Measurements from ENCODE around the gene OR13C9.
"Not testable (repeated sequence)": the region's sequence is repeated elsewhere in the genome, so short reads cannot be mapped to it uniquely, and the experiment has no call there.

The OR13C9 gene, protein sequence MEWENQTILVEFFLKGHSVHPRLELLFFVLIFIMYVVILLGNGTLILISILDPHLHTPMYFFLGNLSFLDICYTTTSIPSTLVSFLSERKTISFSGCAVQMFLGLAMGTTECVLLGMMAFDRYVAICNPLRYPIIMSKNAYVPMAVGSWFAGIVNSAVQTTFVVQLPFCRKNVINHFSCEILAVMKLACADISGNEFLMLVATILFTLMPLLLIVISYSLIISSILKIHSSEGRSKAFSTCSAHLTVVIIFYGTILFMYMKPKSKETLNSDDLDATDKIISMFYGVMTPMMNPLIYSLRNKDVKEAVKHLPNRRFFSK

DNA sequence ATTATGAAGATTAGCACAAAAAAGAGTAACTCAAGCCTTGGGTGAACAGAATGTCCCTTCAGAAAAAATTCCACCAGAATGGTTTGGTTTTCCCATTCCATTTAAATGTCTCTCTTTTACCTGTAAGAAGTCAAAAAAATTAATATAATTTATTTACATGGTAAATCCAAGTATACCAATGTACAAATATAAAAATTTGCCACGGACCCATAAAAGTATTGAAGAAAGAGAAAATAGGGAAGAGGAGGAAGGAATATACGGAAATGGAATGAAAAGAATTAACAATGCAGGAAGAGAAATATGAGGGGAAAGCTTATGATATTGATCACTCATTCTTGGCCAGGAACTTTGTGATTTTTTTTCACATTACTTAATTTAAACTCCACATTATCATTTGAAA, at the start of gene OR13C9:
OR13C9 (minus strand) TSS at position 101 of the 400 bp plus-strand sequence; CDS start at position 101, 0 bp downstream.
- DNase-seq = no peak

GRCh38 chr9:104658496-104659195, 40.6 kb upstream of the OR13C9 start:
- DNase-seq = no peak

GRCh38 chr9:104635456-104635855, 17.5 kb upstream of the OR13C9 start:
- DNase-seq = no peak

DNA sequence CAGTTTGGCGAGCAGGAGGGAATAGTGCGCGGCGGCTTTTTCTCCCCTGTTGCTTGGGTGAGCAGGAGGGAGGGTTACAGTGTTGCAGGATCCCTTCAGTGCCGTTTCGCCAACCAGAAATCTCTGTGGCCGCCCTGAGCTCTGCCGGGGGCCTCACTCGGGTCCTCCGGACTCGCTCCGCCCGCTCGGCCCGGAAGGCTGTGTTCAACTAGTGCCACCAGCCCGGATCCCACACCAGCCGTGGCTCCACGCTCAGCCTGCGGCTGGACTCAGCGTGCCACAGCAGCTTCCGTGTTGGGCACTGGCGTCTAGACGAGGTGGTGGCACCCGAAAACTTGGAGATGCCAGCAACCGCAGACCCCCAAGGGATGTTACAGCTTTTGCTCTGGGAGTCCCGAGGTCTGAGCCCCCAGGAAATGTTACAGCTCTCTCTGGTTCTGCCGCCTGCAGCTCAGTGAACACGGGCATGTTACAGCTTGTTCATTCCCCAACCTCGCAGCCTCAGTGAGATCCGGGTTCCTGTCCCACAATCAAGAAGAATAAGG, 16.0 kb upstream of the OR13C9 start:
- DNase-seq = no peak

DNA sequence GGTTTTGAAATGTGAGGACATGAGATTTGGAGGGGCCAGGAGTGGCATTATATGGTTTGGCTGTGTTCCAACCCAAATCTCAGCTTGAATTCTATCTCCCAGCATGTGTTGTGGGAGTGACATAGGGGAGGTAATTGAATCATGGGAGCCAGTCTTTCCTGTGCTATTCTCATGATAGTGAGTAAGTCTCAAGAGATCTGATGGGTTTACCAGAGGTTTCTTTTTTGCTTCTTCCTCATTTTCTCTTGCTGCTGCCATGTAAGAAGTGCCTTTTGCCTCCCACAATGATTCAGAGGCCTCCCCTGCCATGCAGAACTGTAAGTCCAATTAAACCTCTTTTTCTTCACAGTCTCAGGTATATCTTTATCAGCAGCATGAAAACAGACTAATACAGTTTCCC, 8.0 kb upstream of the OR13C9 start:
- not testable (repeated sequence) for DNase-seq

- DNase-seq = no peak
Measured at GRCh38 chr9:104617418-104617817, 586 bp downstream of the OR13C9 start.

- no peak for DNase-seq
Measured at GRCh38 chr9:104611213-104611612, 6.8 kb downstream of the OR13C9 start.

- peak; percentile 2 for DNase-seq
Measured at GRCh38 chr9:104608336-104608735, 9.7 kb downstream of the OR13C9 start.

GRCh38 chr9:104606152-104606551, 11.9 kb downstream of the OR13C9 start:
- DNase-seq = no peak

GRCh38 chr9:104605527-104605926, 12.5 kb downstream of the OR13C9 start, which contains the start of gene OR13C2:
OR13C2 (minus strand) TSS chr9:104605627; CDS start chr9:104605627, 0 bp downstream.
- DNase-seq = not testable (repeated sequence)

GRCh38 chr9:104604801-104605200, 13.2 kb downstream of the OR13C9 start:
- DNase-seq = no peak

GRCh38 chr9:104599313-104599712, 18.7 kb downstream of the OR13C9 start, which contains the start of gene OR13C5:
OR13C5 (minus strand) TSS chr9:104599413; CDS start chr9:104599413, 0 bp downstream.
- not testable (repeated sequence) for DNase-seq

GRCh38 chr9:104598749-104599148, 19.3 kb downstream of the OR13C9 start:
- DNase-seq = not testable (repeated sequence)

- DNase-seq = no peak
Measured at GRCh38 chr9:104589626-104590025, 28.4 kb downstream of the OR13C9 start.

DNA sequence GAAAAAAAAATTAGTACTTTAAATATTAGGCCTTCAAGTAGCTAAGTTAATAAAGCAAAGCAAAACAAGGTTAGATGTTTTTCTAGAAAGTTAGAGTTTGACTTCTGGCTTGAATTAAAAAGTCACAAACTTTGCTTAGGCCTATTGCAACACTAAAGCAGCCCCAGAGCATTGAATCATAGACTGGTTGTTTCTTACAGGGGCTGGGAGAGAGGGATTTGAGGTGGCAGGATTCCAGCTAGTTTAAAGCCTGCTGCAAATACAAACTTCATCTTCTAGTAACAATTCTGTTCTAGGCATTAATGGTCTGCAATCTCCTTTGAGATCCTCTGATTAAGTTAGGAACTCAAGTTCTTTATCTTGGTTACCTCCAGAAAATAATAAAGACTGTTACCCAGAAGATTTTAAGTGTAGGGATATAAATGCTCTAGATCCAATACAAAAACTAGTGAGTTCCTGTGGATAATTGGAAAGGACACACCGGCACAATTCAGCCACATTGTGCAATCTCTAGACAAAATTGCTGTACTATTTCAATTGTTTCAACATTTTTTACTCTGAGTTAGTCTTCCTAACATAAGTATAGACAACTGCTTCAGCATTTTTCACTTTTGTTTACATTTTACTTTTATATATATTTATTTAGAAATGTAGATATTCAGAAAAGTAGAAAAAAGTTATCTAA, 31.4 kb downstream of the OR13C9 start:
- no peak for DNase-seq

DNA sequence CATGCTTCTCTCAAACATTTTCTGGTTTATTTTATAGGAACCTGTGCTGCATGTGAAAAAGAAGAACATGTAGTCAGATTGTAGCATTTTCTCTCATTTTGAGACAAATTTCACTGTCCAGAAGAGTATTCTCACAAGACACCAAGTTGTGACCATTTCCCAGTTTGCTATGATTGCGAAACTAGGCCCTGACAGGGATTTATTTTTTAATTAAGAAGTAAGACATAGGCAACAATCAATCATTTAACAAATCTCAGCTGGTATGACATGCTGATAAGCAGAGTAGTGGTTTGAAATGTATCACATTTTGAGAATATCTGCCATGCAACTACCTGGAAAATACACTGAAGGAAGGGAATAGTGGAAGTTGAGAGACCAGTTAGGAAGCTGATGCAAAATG, 37.4 kb downstream of the OR13C9 start:
- no peak for DNase-seq

DNA sequence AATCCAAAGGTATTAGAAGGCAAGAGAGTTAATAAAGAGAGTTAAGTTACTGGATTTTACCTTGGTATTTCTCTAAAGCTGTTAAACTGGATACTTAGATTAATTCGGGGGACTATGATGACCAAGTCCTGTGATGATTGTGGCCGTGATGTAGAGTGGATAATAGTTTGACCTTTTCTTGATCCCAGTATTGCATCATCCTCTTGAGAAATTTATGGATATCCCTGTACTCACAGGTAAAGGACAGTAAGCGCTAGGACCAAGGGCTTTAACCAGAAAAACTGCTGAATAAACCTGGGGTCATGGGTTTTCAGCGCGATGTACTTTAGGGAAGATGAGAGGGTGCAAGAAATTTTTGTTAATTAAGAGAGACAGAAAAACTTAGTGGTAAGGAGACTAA, 40.7 kb downstream of the OR13C9 start:
- DNase-seq = no peak

GRCh38 chr9:104575456-104575855, 42.5 kb downstream of the OR13C9 start:
- no peak for DNase-seq

DNA sequence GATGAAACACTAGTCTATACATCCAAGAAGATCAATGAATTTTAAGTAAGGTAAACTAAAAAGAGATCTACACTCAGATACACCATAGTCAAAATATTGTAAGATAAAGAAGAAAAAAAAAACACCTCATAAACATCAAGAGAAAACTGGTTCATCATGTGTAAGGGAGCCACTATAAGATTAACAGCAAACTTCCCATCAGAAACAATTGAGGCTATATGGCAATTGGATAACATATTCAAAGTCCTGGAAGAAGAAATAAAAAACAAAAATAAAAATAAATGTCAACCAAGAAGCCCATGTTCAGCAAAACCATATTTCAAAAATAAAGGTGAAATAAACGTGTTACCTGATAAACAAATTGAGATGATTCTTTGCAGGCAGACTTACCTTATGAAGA, 45.4 kb downstream of the OR13C9 start:
- DNase-seq = peak; percentile 1

GRCh38 chr9:104568868-104569267, 49.1 kb downstream of the OR13C9 start, which contains the start of gene OR13C8:
OR13C8 (plus strand) TSS chr9:104569168; CDS start chr9:104569168, 0 bp downstream.
- no peak for DNase-seq
